Measurements from ENCODE around the gene SARS1.

SARS1 gene

GRCh38 chr1:109181085-109181806 lies 32.5 kb upstream of the SARS1 start:
- Histone ChIP-seq H3K4me3 (ENCODE audit: low read depth, low read length) (no peak overlapping the region), H3K36me3 (replicated peaks) (no peaks in the 10 kb centered on the region), H3K27me3 (replicated peaks) (no peaks in the 10 kb centered on the region), H3K27ac (no peak overlapping the region)
- in situ Hi-C loops (cut with HindIII; ENCODE audit: low pct_ligation_motif_present, low sequenced_read_pairs): no loop called here
- no peak for TF ChIP-seq CTCF (IDR thresholded peaks at IDR 0.05; ENCODE audit: low read depth, low read length, missing control alignments)
- no peak for DNase-seq

- no peak for TF ChIP-seq CTCF (IDR thresholded peaks at IDR 0.05; ENCODE audit: low read depth, low read length, missing control alignments)
These were observed 31.9 kb upstream of the SARS1 start for GRCh38 chr1:109181807-109182163.

GRCh38 chr1:109183058-109183738 lies 30.5 kb upstream of the SARS1 start:
- TF ChIP-seq CTCF (IDR thresholded peaks at IDR 0.05; ENCODE audit: low read depth, low read length, missing control alignments): no peak
- in situ Hi-C loops (cut with HindIII; ENCODE audit: low pct_ligation_motif_present, low sequenced_read_pairs): no loop called here
- no peaks in the 10 kb centered on the region for H3K36me3 ChIP-seq (replicated peaks)
- no peak overlapping the region for H3K27ac ChIP-seq
- H3K27me3 ChIP-seq (replicated peaks): no peaks in the 10 kb centered on the region
- no peak overlapping the region for H3K4me3 ChIP-seq (ENCODE audit: low read depth, low read length)
- DNase-seq: no peak

More at GRCh38 chr1:109181807-109182163, 31.9 kb upstream of the SARS1 start:
- Histone ChIP-seq H3K27ac (no peak overlapping the region), H3K27me3 (replicated peaks) (no peaks in the 10 kb centered on the region), H3K36me3 (replicated peaks) (no peaks in the 10 kb centered on the region), H3K4me3 (ENCODE audit: low read depth, low read length) (no peak overlapping the region)
- in situ Hi-C loops (cut with HindIII; ENCODE audit: low pct_ligation_motif_present, low sequenced_read_pairs): no loop called here
- no peak for DNase-seq

- no peaks in the 10 kb centered on the region for H3K27me3 ChIP-seq (replicated peaks)
These were observed 29.0 kb upstream of the SARS1 start for GRCh38 chr1:109184687-109185086.

GRCh38 chr1:109185357-109185756 lies 28.4 kb upstream of the SARS1 start:
- Histone ChIP-seq H3K4me3 (ENCODE audit: low read depth, low read length) (no peak overlapping the region), H3K27ac (no peak overlapping the region), H3K36me3 (replicated peaks) (no peaks in the 10 kb centered on the region), H3K27me3 (replicated peaks) (no peaks in the 10 kb centered on the region)
- peak; percentile 13 for DNase-seq
- in situ Hi-C loops (cut with HindIII; ENCODE audit: low pct_ligation_motif_present, low sequenced_read_pairs): no loop called here
- TF ChIP-seq CTCF (IDR thresholded peaks at IDR 0.05; ENCODE audit: low read depth, low read length, missing control alignments): no peak

More at GRCh38 chr1:109184687-109185086, 29.0 kb upstream of the SARS1 start:
- no peaks in the 10 kb centered on the region for H3K36me3 ChIP-seq (replicated peaks)
- H3K27ac ChIP-seq: no peak overlapping the region
- H3K4me3 ChIP-seq (ENCODE audit: low read depth, low read length): no peak overlapping the region
- DNase-seq: no peak
- in situ Hi-C loops (cut with HindIII; ENCODE audit: low pct_ligation_motif_present, low sequenced_read_pairs): no loop called here
- no peak for TF ChIP-seq CTCF (IDR thresholded peaks at IDR 0.05; ENCODE audit: low read depth, low read length, missing control alignments)

Measured in brain microvascular endothelial cell (primary cell).